Motor neuron (in vitro differentiated cells): Measurements from ENCODE around the gene CHRNA3. TPM values are rescaled to one million over a fixed set of nuclear protein-coding genes. Genes with fewer than 3 reads are reported as not detected.
A peak's percentile ranks its signal among the peaks of the same experiment; 100 is the strongest.

Experiments
- ATAC-seq, 8 experiments: fragments of 200-7000 bp; cut with Tn5 transposase; replicated peaks in 6 of 8; 2 replicates each; pipeline ENCODE4 v1.8.0; 2021; ENCODE audit warnings: mild to moderate bottlenecking in 8 of 8, moderate library complexity in 8 of 8
- H3K27ac ChIP-seq, 2 donors: fragments of 250-450 bp; sonication (Bioruptor Pico); 2 replicates each; pipeline ENCODE4 v1.9.0; 2021; ENCODE audit warnings: antibody characterized with exemption in 2 of 2, mild to moderate bottlenecking in 2 of 2, moderate library complexity in 1 of 2
- H3K4me1 ChIP-seq, 2 donors: fragments of 250-450 bp; sonication (Bioruptor Pico); replicated peaks in 1 of 2; 2 replicates each; pipeline ENCODE4 v1.6.1; 2021; ENCODE audit warnings: antibody characterized with exemption in 2 of 2, mild to moderate bottlenecking in 2 of 2, moderate library complexity in 1 of 2
- H3K4me3 ChIP-seq, 5 donors: fragments of 250-450 bp; sonication (Bioruptor Pico); 2 replicates each; pipeline ENCODE4 v1.9.0; 2021; ENCODE audit warnings: antibody characterized with exemption in 5 of 5, mild to moderate bottlenecking in 5 of 5, moderate library complexity in 4 of 5
- WGBS, 10 experiments: fragments of 450-650 bp; shearing (Covaris generic); methylation state at CpG; one replicate each; pipeline ENCODE4 v1.0.0; 2022; 5-methylcytosine and 5-hydroxymethylcytosine counted together
- in situ Hi-C, 9 experiments: fragments of 400-800 bp; cut with MboI; loops; one replicate each; pipeline ENCODE4 v1.15.0; 2021; ENCODE audit warnings: low sequenced_read_pairs in 9 of 9, low pct_unique_long_range_greater_than_20kb in 2 of 9; ENCODE audit not compliant: unreplicated experiment in 9 of 9
- total RNA-seq, 8 experiments: library from RNA; unstranded; fragments of 300-600 nt; gene quantifications; 2 replicates each; pipeline versions ENCODE4 v1.2.3 to v1.2.4, GENCODE V29; 2022

The CHRNA3 gene
- total RNA-seq, 8 experiments from 2014 or later, result 0.20 to 57.4 (median 11.1) TPM

DNA sequence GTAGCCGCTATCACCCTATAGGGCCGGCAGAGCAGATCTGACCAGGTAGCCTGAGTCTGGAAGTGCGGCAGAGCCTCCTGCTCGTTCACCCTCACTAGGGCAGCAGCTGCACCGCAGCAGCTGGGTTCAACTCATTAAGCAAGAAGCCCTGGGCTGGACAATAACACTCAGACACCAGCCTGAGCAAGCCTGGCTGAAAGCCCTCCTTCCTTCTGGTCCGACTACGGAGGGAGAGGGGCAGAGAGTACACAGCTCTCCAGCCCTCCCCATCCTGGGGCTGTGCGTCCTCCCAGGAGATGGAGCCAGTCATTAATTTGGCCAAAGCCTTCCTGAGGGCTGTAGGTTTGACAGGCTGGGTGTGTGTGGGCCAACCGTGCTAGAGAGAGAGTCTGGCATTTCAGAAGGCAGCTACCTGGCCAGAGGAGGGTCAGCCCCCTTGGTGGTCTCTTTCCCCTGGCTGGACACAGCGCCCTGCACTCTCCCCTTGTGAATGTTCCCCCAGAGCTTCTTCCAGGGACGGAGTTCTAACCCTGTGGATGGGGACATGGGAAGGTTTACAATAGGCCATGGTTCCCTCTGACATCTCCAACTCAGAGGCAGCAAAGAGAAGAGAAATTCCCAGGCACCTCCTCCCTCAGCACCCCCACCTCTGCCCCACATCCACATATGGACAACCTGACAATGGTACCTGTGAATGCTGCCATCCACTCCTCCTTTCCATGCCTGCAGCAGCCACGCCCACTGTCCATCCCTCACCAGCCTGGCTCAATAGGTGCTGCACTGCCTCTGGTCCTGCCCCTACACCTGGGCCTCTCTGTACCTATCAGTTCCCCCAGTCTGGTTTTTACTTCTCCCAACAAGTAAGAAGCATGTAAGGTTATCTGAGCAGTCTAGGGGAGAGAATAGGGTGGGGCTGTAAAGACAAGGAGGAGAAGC is 13.7 kb upstream of the CHRNA3 start:
- WGBS, 10 experiments, result 17 to 100% (median 74%) methylated on average over 1 to 6 of the region's 12 CpGs; no CpG with 5 or more reads in 2 of the 10 experiments
- ATAC-seq, result peak in 4 of 8 experiments; percentile 16 to 39 (median 32)
- peak overlapping the region in 1 of 2 donors; percentile 66 for H3K27ac ChIP-seq
- peaks cover 12 to 21% of the 10 kb centered on the region in 2 donors for H3K4me1 ChIP-seq
- H3K4me3 ChIP-seq, result no peak overlapping the region
- in situ Hi-C loops, result loop anchor here in 2 of 9 experiments (10.0 to 25.0 kb wide), 2 partner anchors 70 to 553 kb away; no protein-coding TSS in a partner anchor

DNA sequence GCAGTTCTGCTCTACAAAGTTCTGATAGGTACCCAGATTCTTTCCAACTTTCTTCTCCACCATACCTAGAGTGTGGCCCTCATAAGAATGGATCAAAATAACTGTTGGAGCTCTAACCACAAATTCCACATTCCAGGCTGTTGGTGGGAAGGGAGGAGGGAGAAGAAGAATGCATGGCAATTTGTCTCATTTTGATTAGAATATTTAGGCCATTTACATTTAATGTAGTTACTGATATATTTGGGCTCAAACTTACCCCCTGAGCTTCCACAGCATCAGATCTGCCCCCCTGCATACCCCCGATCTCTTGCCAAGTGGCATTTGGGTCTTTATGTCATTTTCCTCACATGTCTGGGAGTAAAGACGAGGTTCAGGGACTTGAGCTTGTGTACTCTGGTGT is 12.6 kb upstream of the CHRNA3 start:
- Histone ChIP-seq H3K4me1 (peaks cover 12 to 16% of the 10 kb centered on the region in 2 donors), H3K27ac (no peak overlapping the region), H3K4me3 (no peak overlapping the region)
- no peak for ATAC-seq
- WGBS, 10 experiments, result 17 to 100% (median 83%) methylated on average over 1 to 2 of the region's 2 CpGs; no CpG with 5 or more reads in 6 of the 10 experiments
- in situ Hi-C loops, result loop anchor here in 2 of 9 experiments (10.0 to 25.0 kb wide), 2 partner anchors 71 to 554 kb away; no protein-coding TSS in a partner anchor

- Histone ChIP-seq H3K4me3 (no peak overlapping the region), H3K4me1 (peaks cover 2 to 25% of the 10 kb centered on the region in 2 donors), H3K27ac (no peak overlapping the region)
- 7 to 100% (median 84%) methylated on average over 1 to 7 of the region's 9 CpGs; no CpG with 5 or more reads in 4 of the 10 experiments for WGBS, 10 experiments
- in situ Hi-C loops, result loop anchor here in 2 of 9 experiments (10.0 to 25.0 kb wide), 2 partner anchors 74 to 556 kb away; no protein-coding TSS in a partner anchor
- ATAC-seq, result peak in 1 of 8 experiments; percentile 42
Measured at GRCh38 chr15:78630886-78631633, 10.3 kb upstream of the CHRNA3 start.

DNA sequence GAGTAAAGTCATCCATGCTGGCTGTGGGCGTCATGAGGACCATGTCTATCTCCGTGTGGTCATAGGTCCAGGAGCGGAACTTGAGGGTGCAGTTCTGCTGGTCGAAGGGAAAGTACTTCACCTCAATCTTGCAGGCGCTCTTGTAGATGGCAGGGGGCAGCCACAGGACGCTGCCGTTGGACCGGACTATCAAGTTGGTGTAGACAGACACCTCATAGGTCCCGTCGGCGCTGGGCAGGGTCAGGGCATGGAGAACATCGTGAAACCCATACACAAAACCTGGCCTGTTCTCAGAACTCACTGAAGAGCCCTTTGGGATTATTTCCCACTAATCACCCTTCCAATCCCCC is 8.9 kb upstream of the CHRNA3 start:
- no peak overlapping the region for H3K4me3 ChIP-seq
- WGBS, 10 experiments, result 60 to 86% (median 82%) methylated on average over 1 to 5 of the region's 12 CpGs; no CpG with 5 or more reads in 6 of the 10 experiments
- in situ Hi-C loops, result loop anchor here in 2 of 9 experiments (10.0 to 25.0 kb wide), 2 partner anchors 75 to 558 kb away; no protein-coding TSS in a partner anchor
- ATAC-seq, result no peak
- H3K4me1 ChIP-seq, result peaks cover 2 to 16% of the 10 kb centered on the region in 2 donors
- H3K27ac ChIP-seq, result no peak overlapping the region

- Histone ChIP-seq H3K27ac (no peak overlapping the region), H3K4me3 (no peak overlapping the region), H3K4me1 (peaks cover 2 to 14% of the 10 kb centered on the region in 2 donors)
- in situ Hi-C loops, result loop anchor here in 1 of 9 experiments (25.0 kb wide), 1 partner anchor 558 kb away; no protein-coding TSS in a partner anchor
- 33 to 100% (median 98%) methylated on average over 1 to 22 of the region's 29 CpGs; no CpG with 5 or more reads in 2 of the 10 experiments for WGBS, 10 experiments
- ATAC-seq, result no peak
Measured at GRCh38 chr15:78629031-78629715, 8.4 kb upstream of the CHRNA3 start.

DNA sequence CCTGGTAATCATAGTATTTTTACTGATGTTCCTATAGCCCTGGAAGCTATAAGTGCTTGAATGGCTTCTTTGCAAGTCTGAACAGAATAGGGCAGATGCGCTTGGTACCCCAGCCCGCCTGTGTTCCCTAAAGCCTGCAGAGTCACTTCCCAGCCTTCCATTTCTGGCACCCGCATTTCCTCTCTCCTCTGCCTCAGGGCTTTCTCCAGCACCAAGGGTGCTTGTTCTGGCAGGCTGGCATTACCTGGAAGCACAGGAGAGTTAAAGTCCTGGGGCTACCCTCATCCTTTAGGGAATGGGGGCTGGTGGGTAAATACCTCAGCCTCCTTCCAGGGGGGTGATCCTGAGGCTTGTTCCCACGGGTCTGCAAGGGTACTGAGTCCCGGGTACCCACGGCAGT is 7.4 kb upstream of the CHRNA3 start:
- no peak overlapping the region for H3K4me3 ChIP-seq
- WGBS, 10 experiments, result 0 to 100% (median 89%) methylated on average over 1 to 4 of the region's 6 CpGs
- in situ Hi-C loops, result loop anchor here in 1 of 9 experiments (25.0 kb wide), 1 partner anchor 559 kb away; no protein-coding TSS in a partner anchor
- no peak for ATAC-seq
- H3K27ac ChIP-seq, result no peak overlapping the region
- peaks cover 0 to 14% of the 10 kb centered on the region in 2 donors for H3K4me1 ChIP-seq

GRCh38 chr15:78627348-78627747 is 6.6 kb upstream of the CHRNA3 start:
- WGBS, 10 experiments, result 63 to 94% (median 77%) methylated on average over 1 to 8 of the region's 8 CpGs; no CpG with 5 or more reads in 4 of the 10 experiments

DNA sequence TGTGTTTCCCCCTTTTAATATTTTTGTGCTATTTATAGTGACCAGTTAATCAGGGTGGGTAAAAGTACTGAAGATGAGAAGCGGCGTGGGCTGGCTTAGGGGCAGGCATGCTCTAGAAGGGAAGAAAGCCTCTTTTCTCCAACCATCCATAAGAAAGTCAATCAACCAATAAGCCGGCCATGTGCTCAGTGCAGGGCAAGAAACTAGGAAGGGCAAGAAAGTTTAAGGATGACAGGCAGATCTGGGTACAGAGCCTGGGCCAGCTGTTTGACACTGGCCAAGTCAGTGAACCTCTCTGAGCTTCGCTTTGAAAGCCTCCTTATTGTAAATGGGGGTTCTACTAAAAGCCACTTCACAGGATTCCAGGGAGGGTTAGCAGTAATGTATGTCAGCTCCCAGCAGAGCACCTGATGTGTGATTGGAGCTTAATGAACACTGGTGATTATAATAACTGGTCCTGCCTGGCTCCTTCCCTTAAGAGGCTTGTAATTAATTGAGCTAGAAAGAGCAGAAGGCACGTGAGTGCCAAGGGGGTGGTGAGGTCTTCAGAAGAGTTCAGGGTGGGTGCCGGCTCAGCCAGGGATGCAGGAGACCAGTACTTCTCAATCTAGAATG is 5.7 kb upstream of the CHRNA3 start:
- Histone ChIP-seq H3K4me1 (peaks cover 0 to 14% of the 10 kb centered on the region in 2 donors), H3K4me3 (no peak overlapping the region), H3K27ac (peak overlapping the region in 1 of 2 donors; percentile 22)
- ATAC-seq, result peak in 3 of 8 experiments; percentile 5 to 63 (median 50)
- in situ Hi-C loops, result loop anchor here in 1 of 9 experiments (25.0 kb wide), 1 partner anchor 561 kb away; no protein-coding TSS in a partner anchor
- 20 to 100% (median 84%) methylated on average over 1 to 4 of the region's 6 CpGs for WGBS, 10 experiments

More at GRCh38 chr15:78627348-78627747, 6.6 kb upstream of the CHRNA3 start:
- Histone ChIP-seq H3K4me3 (no peak overlapping the region), H3K27ac (no peak overlapping the region), H3K4me1 (peaks cover 0 to 14% of the 10 kb centered on the region in 2 donors)
- in situ Hi-C loops, result loop anchor here in 1 of 9 experiments (25.0 kb wide), 1 partner anchor 560 kb away; no protein-coding TSS in a partner anchor
- ATAC-seq, result peak in 2 of 8 experiments; percentile 24 to 56

DNA sequence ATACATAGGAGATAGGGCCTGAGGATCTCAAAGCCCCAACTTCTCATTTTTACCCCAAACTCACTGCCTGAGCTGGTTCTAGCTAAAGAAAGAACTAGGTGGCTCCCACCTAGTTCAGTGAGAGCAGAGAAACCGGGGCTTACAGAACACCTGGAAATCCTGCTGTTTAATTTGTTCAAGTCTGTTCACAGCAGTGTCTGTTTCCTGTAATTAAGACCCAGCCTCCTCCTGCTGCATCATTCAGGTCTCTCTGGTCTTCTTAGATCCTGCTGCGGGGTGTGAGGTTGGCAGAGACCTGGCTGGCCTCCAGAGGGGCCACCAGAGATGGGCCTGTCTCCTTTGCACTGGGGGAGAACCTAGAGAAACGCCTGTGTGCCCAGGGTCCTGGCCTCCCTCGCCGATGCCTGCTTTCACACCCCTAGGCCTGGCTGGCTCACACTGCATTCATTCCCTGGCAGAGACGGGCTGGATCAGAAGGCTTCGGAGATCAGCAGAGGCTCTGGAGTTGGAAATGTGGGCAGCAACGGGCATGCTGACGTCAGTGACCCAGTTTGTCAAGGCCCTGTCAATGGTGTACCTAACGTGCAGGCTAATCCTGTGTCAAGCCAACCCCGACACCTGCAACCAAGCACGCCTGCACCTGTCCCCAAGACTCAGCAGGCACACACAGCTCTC is 4.9 kb upstream of the CHRNA3 start:
- in situ Hi-C loops, result loop anchor here in 1 of 9 experiments (25.0 kb wide), 1 partner anchor 562 kb away; no protein-coding TSS in a partner anchor
- ATAC-seq, result no peak
- Histone ChIP-seq H3K4me1 (peaks cover 3 to 14% of the 10 kb centered on the region in 2 donors), H3K4me3 (no peak overlapping the region), H3K27ac (no peak overlapping the region)
- 0 to 70% (median 53%) methylated on average over 1 to 3 of the region's 12 CpGs; no CpG with 5 or more reads in 6 of the 10 experiments for WGBS, 10 experiments

- in situ Hi-C loops, result loop anchor here in 3 of 9 experiments (25.0 kb wide), 2 partner anchors 87 to 562 kb away; no protein-coding TSS in a partner anchor
- Histone ChIP-seq H3K27ac (no peak overlapping the region), H3K4me1 (peaks cover 3 to 14% of the 10 kb centered on the region in 2 donors), H3K4me3 (no peak overlapping the region)
- ATAC-seq, result no peak
- 29 to 100% (median 78%) methylated on average over 2 to 7 of the region's 17 CpGs; no CpG with 5 or more reads in 1 of the 10 experiments for WGBS, 10 experiments
Measured at GRCh38 chr15:78624651-78625590, 4.1 kb upstream of the CHRNA3 start.
